ENCODE results near the gene PSMA7.

PSMA7 gene

GRCh38 chr20:62123450-62124118, 19.6 kb downstream of the PSMA7 start:
- DNase-seq (ENCODE audit: low read depth): no peak
- H3K4me3 ChIP-seq (ENCODE audit: low read depth, low read length): peak overlapping the region; percentile 71
- TF ChIP-seq, protein P1, sequence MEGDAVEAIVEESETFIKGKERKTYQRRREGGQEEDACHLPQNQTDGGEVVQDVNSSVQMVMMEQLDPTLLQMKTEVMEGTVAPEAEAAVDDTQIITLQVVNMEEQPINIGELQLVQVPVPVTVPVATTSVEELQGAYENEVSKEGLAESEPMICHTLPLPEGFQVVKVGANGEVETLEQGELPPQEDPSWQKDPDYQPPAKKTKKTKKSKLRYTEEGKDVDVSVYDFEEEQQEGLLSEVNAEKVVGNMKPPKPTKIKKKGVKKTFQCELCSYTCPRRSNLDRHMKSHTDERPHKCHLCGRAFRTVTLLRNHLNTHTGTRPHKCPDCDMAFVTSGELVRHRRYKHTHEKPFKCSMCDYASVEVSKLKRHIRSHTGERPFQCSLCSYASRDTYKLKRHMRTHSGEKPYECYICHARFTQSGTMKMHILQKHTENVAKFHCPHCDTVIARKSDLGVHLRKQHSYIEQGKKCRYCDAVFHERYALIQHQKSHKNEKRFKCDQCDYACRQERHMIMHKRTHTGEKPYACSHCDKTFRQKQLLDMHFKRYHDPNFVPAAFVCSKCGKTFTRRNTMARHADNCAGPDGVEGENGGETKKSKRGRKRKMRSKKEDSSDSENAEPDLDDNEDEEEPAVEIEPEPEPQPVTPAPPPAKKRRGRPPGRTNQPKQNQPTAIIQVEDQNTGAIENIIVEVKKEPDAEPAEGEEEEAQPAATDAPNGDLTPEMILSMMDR (IDR thresholded peaks at IDR 0.05; ENCODE audit: low read depth, low read length, missing control alignments): no peak

GRCh38 chr20:62122654-62123449, 20.3 kb downstream of the PSMA7 start:
- DNase-seq (ENCODE audit: low read depth): no peak
- H3K4me3 ChIP-seq (ENCODE audit: low read depth, low read length): peak overlapping the region; percentile 71
- TF ChIP-seq, protein P1 (IDR thresholded peaks at IDR 0.05; ENCODE audit: low read depth, low read length, missing control alignments): no peak

DNA sequence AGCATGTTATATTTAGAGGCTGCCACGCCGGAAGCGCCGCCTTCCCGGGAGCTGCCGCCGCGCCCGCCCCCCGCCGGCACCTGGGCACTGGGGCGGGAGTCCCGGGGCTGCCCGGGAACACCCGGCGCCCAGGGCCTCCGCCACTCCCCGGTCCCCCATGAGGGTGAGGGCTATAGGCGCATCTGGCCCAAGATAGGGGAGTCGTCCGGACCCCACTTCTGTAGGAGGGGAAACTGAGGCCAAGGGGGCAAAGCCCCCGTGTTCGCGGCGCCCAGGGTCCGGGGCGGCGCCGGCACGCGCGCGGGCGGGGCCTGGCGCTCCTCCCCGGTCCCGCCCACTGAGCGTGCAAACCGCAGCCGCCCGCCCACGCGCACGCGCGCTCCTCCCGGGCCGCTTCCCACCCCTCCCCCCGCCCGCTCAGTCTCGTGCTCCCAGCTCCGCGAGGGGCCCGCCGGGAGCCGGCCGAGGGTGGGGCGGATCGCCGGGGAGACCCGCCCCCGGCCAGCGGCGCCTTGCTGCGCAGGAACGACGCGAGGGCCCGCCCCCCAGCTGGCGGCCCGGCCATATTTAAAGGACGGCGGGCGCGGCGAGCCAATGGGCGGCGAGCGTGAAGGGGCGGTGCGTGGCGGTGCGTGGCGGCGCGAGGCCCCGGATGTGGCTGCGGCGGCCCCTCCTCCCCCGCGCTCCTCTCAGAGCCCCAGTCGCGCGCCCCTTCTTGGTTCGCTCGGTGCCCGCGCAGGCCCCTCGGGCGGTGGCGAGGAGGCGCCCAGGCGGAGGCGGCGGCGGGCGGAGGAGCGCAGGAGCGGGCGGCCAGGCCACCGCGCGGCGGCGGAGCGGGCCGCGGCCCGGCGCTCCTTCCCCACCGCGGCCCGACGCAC, 21.2 kb downstream of the PSMA7 start, which contains the start of gene LSM14B:
LSM14B (plus strand) TSS at position 700 of the 878 bp plus-strand sequence. CDS start 192 bp downstream, outside the sequence.
- H3K4me3 ChIP-seq (ENCODE audit: low read depth, low read length): peak within 1 kb of the TSS; percentile 71
- peak; percentile 83 for DNase-seq (ENCODE audit: low read depth)
- TF ChIP-seq, protein P1 (IDR thresholded peaks at IDR 0.05; ENCODE audit: low read depth, low read length, missing control alignments): no peak

DNA sequence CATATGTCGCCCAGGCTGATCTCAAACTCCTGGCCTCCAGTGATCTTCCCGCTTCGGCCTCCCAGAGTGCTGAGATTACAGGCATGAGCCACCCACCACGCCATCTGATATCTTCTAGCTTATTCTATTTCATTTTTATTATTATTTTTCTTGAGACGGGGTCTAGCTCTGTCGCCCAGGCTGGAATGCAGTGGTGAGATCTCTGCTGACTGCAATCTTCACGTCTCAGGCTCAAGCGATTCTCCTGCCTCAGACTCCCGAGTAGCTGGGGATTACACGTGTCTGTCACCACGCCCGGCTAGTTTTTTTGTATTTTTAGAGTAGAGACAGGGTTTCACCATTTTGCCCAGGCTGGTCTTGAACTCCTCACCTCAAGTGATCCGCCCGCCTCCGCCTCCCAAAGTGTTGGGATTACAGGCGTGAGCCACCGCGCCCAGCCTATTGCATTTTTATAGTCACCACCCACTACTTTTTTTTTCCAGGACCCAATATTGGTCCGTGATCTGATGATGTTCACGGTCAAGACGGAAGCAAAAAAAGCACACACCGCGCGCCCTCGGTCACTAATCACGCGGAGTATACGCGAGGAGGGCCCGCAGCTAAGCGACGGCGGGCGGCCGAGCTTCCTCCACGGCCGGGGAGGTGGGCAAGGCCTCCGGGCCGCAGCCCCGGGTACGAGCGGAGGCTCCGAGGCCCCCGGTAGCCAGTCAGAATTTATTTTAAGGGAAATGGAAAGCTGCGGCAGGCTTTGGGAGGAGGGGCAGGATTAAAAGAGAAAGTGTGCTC, 22.0 kb downstream of the PSMA7 start:
- DNase-seq (ENCODE audit: low read depth): peak; percentile 34
- H3K4me3 ChIP-seq (ENCODE audit: low read depth, low read length): peak overlapping the region; percentile 71

DNA sequence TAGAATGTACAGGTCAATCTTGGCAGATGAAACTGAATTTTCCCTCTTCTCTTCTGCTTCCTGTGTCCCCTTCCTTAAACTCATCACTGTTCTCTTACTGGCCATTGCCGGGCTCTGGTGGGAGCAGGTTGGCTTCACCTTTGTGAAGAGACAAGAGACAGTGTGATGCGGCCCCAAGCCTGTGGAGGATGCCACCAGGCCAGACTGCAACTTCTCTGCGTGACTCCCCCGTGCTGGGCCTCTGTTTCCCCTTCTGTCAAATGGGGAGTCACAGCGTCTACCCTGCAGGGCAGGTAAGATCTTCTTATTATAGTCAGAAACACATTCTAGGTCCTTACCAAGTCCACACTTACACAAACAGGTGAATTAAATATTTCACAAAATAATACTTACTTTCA, 22.8 kb downstream of the PSMA7 start:
- TF ChIP-seq, protein P1 (IDR thresholded peaks at IDR 0.05; ENCODE audit: low read depth, low read length, missing control alignments): no peak
- DNase-seq (ENCODE audit: low read depth): no peak
- no peak overlapping the region for H3K4me3 ChIP-seq (ENCODE audit: low read depth, low read length)

More for the DNA sequence above, 22.0 kb downstream of the PSMA7 start:
- TF ChIP-seq, protein P1 (IDR thresholded peaks at IDR 0.05; ENCODE audit: low read depth, low read length, missing control alignments): no peak
